ENCODE results near the gene LILRB2.
A peak's percentile ranks its signal among the peaks of the same experiment; 100 is the strongest.
"Not testable (repeated sequence)": the region's sequence is repeated elsewhere in the genome, so short reads cannot be mapped to it uniquely, and the experiment has no call there.

The LILRB2 gene

GRCh38 chr19:54240372-54241336 is 40.3 kb downstream of the LILRB2 start:
- DNase-seq (ENCODE audit: low read depth), result not testable (repeated sequence)

- DNase-seq (ENCODE audit: low read depth), result not testable (repeated sequence)
Observed at GRCh38 chr19:54239491-54240371, 41.2 kb downstream of the LILRB2 start.

- DNase-seq (ENCODE audit: low read depth), result no peak
Observed at GRCh38 chr19:54233941-54234340, 47.0 kb downstream of the LILRB2 start.

GRCh38 chr19:54231077-54231931 is 49.6 kb downstream of the LILRB2 start:
- DNase-seq (ENCODE audit: low read depth), result peak; percentile 86

- DNase-seq (ENCODE audit: low read depth), result no peak
Observed at GRCh38 chr19:54230031-54230430, 50.9 kb downstream of the LILRB2 start.

- no peak for DNase-seq (ENCODE audit: low read depth)
Observed at GRCh38 chr19:54229146-54229545, 51.8 kb downstream of the LILRB2 start.

GRCh38 chr19:54224619-54225018 is 56.3 kb downstream of the LILRB2 start:
- DNase-seq (ENCODE audit: low read depth), result not testable (repeated sequence)

- DNase-seq (ENCODE audit: low read depth), result not testable (repeated sequence)
Observed at GRCh38 chr19:54223937-54224281, 57.0 kb downstream of the LILRB2 start.

Data from activated T-cell treated with anti-CD3 and anti-CD28 coated beads for 1 hour (primary cell).